ENCODE measurements around the gene VAV3. TPM values are rescaled to one million over a fixed set of nuclear protein-coding genes. Genes with fewer than 3 reads are reported as not detected.

Gene VAV3
- total RNA-seq, 1 donor from 2014 or later, result 1.8 TPM

- H3K4me1 Mint-ChIP-seq (ENCODE audit: low read depth), result peaks cover 9% of the 10 kb centered on the region
- H3K9me3 Mint-ChIP-seq (ENCODE audit: low read depth), result no peaks in the 10 kb centered on the region
- no peak for TF ChIP-seq CTCF (IDR thresholded peaks at IDR 0.05; ENCODE audit: unreplicated experiment)
- no peak overlapping the region for H3K4me3 Mint-ChIP-seq (ENCODE audit: low read depth)
- H3K27me3 Mint-ChIP-seq, result no peaks in the 10 kb centered on the region
- H3K36me3 Mint-ChIP-seq (ENCODE audit: insufficient read depth), result no peaks in the 10 kb centered on the region
- H3K27ac Mint-ChIP-seq, result no peak overlapping the region
- no peak for DNase-seq (ENCODE audit: low spot score, unreplicated experiment)
Measured at GRCh38 chr1:107777664-107778047, 187.3 kb downstream of the VAV3 start.

GRCh38 chr1:107776900-107777663 is 187.9 kb downstream of the VAV3 start:
- Mint-ChIP-seq H3K9me3 (ENCODE audit: low read depth) (no peaks in the 10 kb centered on the region), H3K4me3 (ENCODE audit: low read depth) (no peak overlapping the region), H3K4me1 (ENCODE audit: low read depth) (peaks cover 9% of the 10 kb centered on the region), H3K27me3 (no peaks in the 10 kb centered on the region), H3K27ac (peak overlapping the region; percentile 6), H3K36me3 (ENCODE audit: insufficient read depth) (no peaks in the 10 kb centered on the region)
- TF ChIP-seq CTCF (IDR thresholded peaks at IDR 0.05; ENCODE audit: unreplicated experiment), result no peak
- no peak for DNase-seq (ENCODE audit: low spot score, unreplicated experiment)

GRCh38 chr1:107771377-107771776 is 193.6 kb downstream of the VAV3 start:
- Mint-ChIP-seq H3K27ac (no peak overlapping the region), H3K27me3 (no peaks in the 10 kb centered on the region), H3K36me3 (ENCODE audit: insufficient read depth) (no peaks in the 10 kb centered on the region), H3K4me1 (ENCODE audit: low read depth) (peaks cover 2% of the 10 kb centered on the region), H3K4me3 (ENCODE audit: low read depth) (no peak overlapping the region), H3K9me3 (ENCODE audit: low read depth) (no peaks in the 10 kb centered on the region)
- no peak for TF ChIP-seq CTCF (IDR thresholded peaks at IDR 0.05; ENCODE audit: unreplicated experiment)
- no peak for DNase-seq (ENCODE audit: low spot score, unreplicated experiment)

GRCh38 chr1:107767156-107767582 is 197.8 kb downstream of the VAV3 start:
- Mint-ChIP-seq H3K27me3 (no peaks in the 10 kb centered on the region), H3K4me1 (ENCODE audit: low read depth) (no peaks in the 10 kb centered on the region), H3K36me3 (ENCODE audit: insufficient read depth) (no peaks in the 10 kb centered on the region), H3K9me3 (ENCODE audit: low read depth) (no peaks in the 10 kb centered on the region), H3K27ac (no peak overlapping the region), H3K4me3 (ENCODE audit: low read depth) (no peak overlapping the region)
- TF ChIP-seq CTCF (IDR thresholded peaks at IDR 0.05; ENCODE audit: unreplicated experiment), result no peak
- no peak for DNase-seq (ENCODE audit: low spot score, unreplicated experiment)

- TF ChIP-seq CTCF (IDR thresholded peaks at IDR 0.05; ENCODE audit: unreplicated experiment), result no peak
- no peaks in the 10 kb centered on the region for H3K4me1 Mint-ChIP-seq (ENCODE audit: low read depth)
- H3K9me3 Mint-ChIP-seq (ENCODE audit: low read depth), result no peaks in the 10 kb centered on the region
- DNase-seq (ENCODE audit: low spot score, unreplicated experiment), result no peak
- H3K4me3 Mint-ChIP-seq (ENCODE audit: low read depth), result no peak overlapping the region
- H3K36me3 Mint-ChIP-seq (ENCODE audit: insufficient read depth), result no peaks in the 10 kb centered on the region
- no peaks in the 10 kb centered on the region for H3K27me3 Mint-ChIP-seq
- no peak overlapping the region for H3K27ac Mint-ChIP-seq
Measured at GRCh38 chr1:107766533-107766932, 198.4 kb downstream of the VAV3 start.

Measured in progenitor cell of endocrine pancreas (in vitro differentiated cells).